Measurements from ENCODE around the gene FRAS1. TPM values are rescaled to one million over a fixed set of nuclear protein-coding genes. Genes with fewer than 3 reads are reported as not detected.
"Not testable (repeated sequence)": the region's sequence is repeated elsewhere in the genome, so short reads cannot be mapped to it uniquely, and the experiment has no call there.

The FRAS1 gene
- total RNA-seq, 1 donor from 2014 or later, result 2.5 TPM

GRCh38 chr4:78481180-78481579, 424.1 kb downstream of the FRAS1 start:
- ATAC-seq (ENCODE audit: poor library complexity), result no peak
- DNase-seq, result no peak

DNA sequence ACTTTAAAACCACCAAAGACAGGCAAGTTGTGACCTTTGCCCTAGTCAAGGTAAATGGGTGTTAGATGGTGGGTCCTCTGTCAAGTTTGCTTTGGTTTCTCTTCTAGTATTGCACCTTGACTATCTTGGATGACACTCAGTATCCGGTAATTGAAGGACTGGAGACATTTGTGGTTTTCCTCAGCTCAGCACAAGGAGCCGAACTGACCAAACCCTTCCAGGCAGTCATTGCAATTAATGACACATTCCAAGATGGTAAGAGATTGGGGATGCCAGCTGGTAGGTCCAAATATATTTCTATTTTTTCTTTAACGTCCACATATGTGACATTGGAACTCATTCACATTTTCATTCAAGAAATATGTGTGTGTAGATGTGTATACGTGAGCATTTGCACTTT, 425.2 kb downstream of the FRAS1 start:
- DNase-seq (no peak), ATAC-seq (ENCODE audit: poor library complexity) (no peak)
- intact Hi-C loops (cut with DNase I), result no loop called here

More at GRCh38 chr4:78481180-78481579, 424.1 kb downstream of the FRAS1 start:
- intact Hi-C loops (cut with DNase I), result no loop called here

- intact Hi-C loops (cut with DNase I), result no loop called here
- ATAC-seq (ENCODE audit: poor library complexity), result no peak
Measured at GRCh38 chr4:78483811-78484210, 426.7 kb downstream of the FRAS1 start.

GRCh38 chr4:78484574-78484973, 427.5 kb downstream of the FRAS1 start:
- no peak for DNase-seq
- intact Hi-C loops (cut with DNase I), result no loop called here
- ATAC-seq (ENCODE audit: poor library complexity), result no peak

More at GRCh38 chr4:78483811-78484210, 426.7 kb downstream of the FRAS1 start:
- no peak for DNase-seq

DNA sequence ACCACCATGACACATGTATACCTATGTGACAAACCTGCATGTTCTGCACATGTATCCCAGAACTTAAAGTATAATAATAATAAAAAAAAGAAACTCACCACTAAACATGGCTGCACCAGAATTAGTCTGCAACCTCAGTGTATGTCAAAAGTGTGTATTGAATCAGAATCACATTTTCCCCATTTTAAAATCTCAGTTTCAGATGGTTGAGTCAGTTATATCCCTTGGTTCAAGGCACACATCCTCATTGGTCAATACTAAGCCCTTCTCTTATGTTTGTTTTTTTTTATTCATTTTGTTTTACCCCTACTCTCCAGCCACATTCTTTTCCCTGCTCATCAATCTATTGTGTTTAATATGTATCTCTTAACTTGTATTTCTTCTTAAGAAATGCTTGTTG, 436.6 kb downstream of the FRAS1 start:
- ATAC-seq (ENCODE audit: poor library complexity) (no peak), DNase-seq (no peak)
- intact Hi-C loops (cut with DNase I), result no loop called here

DNA sequence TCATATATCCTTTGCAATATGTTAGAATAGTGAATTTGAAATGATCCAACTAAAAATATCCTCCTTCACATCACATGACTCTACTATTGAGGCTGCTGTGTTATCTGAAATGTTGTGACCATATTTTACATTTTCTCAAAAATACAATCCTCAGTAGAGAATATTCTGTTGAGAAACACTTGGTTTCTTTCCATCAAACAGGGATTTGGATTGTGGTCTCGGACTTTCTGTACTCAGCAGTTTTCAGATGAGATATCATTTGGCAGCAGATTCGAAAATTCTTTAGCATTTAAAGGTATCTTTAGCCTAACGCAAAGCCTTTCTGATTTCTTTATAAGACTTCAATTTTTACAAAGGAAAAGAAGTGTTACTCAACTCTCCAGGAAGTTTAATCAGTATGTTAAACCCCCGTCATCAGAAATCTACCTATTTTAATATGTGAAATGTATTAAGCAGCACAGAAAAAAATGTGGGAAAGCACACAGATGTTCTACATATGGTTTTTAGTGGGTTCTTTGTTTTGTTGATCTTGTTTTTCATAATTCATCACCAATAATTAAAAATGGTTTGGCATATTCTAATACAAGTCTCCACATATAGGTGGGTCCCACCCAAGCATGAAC, 439.0 kb downstream of the FRAS1 start:
- intact Hi-C loops (cut with DNase I), result no loop called here
- DNase-seq, result no peak
- ATAC-seq (ENCODE audit: poor library complexity), result peak; percentile 52

GRCh38 chr4:78506260-78506659, 449.1 kb downstream of the FRAS1 start:
- DNase-seq; intact Hi-C loops (cut with DNase I); ATAC-seq (ENCODE audit: poor library complexity): not testable (repeated sequence)

- no peak for ATAC-seq (ENCODE audit: poor library complexity)
- DNase-seq, result no peak
- intact Hi-C loops (cut with DNase I), result no loop called here
Measured at GRCh38 chr4:78509043-78509442, 451.9 kb downstream of the FRAS1 start.

- ATAC-seq (ENCODE audit: poor library complexity), result no peak
- no peak for DNase-seq
- intact Hi-C loops (cut with DNase I), result loop anchor here (10.0 kb wide), 1 partner anchor 545 kb away; no protein-coding TSS in a partner anchor
Measured at GRCh38 chr4:78510108-78510507, 453.0 kb downstream of the FRAS1 start.

- ATAC-seq (ENCODE audit: poor library complexity) (no peak), DNase-seq (no peak)
- intact Hi-C loops (cut with DNase I), result loop anchor here (10.0 kb wide), 1 partner anchor 546 kb away; no protein-coding TSS in a partner anchor
Measured at GRCh38 chr4:78510681-78511080, 453.6 kb downstream of the FRAS1 start.

- ATAC-seq (ENCODE audit: poor library complexity), result no peak
- DNase-seq, result no peak
- intact Hi-C loops (cut with DNase I), result loop anchor here (10.0 kb wide), 1 partner anchor 548 kb away; no protein-coding TSS in a partner anchor
Measured at GRCh38 chr4:78512357-78512920, 455.3 kb downstream of the FRAS1 start.

DNA sequence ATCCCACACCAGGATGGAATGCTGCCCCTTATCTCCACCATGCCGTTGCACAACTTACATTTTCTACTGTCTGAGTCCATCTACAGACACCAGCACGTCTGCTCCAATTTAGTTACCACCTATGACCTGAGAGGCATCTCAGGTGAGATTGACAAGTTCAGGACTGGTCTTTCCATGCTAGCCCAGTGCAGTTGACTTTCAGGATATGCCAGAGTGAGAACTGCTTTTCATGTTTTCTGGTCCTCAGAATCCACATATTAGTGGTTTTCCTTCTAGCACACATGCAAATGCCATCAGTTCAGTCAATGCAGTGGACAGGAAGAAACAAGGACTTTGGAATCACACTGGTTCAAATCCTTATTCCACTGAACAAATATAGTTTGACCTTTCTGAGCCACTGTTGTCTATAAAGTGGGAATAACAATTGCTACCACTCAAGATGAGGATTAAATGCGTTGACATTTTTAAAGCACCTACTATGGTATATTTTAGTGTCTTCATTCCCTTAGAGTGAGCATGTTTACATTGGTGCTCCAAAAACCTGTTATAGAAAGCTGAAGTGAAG, 456.4 kb downstream of the FRAS1 start:
- intact Hi-C loops (cut with DNase I), result loop anchor here (10.0 kb wide), 1 partner anchor 549 kb away; no protein-coding TSS in a partner anchor
- ATAC-seq (ENCODE audit: poor library complexity), result no peak
- DNase-seq, result no peak

DNA sequence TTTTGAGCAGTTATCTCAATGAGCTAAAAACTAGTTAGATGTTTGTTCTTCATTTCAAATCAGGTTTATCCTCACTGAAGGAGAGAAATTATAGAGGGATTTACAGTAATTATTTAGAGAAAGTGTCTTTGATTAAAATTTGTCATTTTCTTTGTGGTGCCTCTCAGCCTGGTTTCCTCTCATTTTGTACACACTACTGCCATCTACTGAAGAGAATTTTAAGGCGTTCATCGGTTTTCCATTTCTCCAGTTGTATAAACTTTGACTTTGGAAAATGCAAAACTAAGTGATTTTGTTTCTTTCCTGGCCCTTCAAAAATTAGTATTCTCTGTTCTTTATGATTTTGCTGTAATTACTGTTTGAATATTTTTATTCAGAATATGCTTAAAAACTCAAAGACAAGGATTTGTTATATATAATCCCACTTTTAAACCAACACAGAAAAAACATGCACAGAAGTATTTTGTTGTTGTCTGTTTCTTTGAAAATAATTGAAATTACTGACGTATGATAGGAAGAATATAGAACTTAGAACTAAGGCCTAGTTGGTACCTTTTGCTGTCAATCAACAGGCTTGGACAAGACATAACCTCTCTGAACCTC, 460.0 kb downstream of the FRAS1 start:
- ATAC-seq (ENCODE audit: poor library complexity) (peak; percentile 65), DNase-seq (no peak)
- intact Hi-C loops (cut with DNase I), result loop anchor here (10.0 kb wide), 1 partner anchor 552 kb away; no protein-coding TSS in a partner anchor

DNA sequence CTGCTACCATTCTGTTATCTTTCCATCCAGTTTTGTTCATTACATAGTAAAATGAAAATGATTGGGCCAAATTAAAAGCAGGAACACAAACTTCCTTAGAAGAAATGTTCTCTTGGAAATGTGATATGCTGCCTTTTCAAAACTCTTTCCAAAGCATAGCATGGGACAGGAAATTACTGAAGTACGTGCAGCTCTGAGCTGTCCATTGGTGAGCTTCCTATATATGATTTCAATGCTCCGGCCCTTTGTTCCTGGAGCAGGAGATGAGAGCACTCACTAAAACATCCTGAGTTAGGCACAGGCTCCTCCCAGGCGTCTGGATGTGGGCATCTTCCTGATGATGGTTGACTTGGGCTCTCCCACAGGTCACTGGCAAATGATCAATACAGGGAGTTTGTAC, 461.4 kb downstream of the FRAS1 start:
- intact Hi-C loops (cut with DNase I), result loop anchor here (10.0 kb wide), 1 partner anchor 554 kb away; no protein-coding TSS in a partner anchor

DNA sequence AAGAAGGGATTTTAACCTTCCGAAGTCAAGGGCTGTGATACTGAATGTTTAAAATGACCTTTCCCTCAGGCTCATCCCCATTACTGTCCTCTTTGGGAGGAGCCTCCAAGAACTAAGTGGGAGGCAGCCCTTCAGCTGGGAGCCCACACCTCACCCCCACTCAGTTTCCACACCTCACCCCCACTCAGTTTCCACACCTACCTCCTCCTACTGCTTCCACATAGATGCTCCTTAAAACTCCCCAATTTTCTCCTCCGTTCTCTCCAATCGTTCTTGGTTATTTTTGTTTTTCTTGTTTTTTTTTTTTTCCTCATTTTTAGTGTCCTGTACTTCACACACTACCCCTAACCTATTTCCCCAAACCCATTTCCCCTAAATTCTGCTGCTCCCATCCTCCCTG, 462.8 kb downstream of the FRAS1 start:
- intact Hi-C loops (cut with DNase I), result loop anchor here (10.0 kb wide), 1 partner anchor 555 kb away; no protein-coding TSS in a partner anchor
- ATAC-seq (ENCODE audit: poor library complexity) (no peak), DNase-seq (no peak)

More for the DNA sequence above, 461.4 kb downstream of the FRAS1 start:
- ATAC-seq (ENCODE audit: poor library complexity), result no peak
- DNase-seq, result no peak

DNA sequence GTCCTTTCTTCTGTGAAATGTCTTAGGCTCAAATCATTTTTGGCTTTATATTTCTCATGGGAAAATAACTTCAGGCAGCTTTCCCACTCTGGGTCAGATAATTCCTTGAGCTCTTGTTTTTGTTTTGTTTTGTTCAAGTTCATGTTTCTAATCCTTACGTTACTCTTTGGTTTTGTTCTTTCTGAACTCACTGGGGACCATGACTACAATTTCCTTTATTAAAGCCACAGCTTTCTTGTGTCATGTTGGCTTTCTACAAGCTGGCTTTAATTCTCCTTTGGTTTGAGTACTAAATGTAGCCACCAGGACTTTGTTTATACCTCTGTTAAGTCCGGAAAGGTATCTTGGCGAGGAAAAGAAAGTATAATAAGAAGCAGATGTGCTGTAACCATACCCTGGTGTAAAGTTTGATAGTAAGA, 463.7 kb downstream of the FRAS1 start:
- intact Hi-C loops (cut with DNase I), result no loop called here
- peak; percentile 49 for ATAC-seq (ENCODE audit: poor library complexity)
- no peak for DNase-seq

DNA sequence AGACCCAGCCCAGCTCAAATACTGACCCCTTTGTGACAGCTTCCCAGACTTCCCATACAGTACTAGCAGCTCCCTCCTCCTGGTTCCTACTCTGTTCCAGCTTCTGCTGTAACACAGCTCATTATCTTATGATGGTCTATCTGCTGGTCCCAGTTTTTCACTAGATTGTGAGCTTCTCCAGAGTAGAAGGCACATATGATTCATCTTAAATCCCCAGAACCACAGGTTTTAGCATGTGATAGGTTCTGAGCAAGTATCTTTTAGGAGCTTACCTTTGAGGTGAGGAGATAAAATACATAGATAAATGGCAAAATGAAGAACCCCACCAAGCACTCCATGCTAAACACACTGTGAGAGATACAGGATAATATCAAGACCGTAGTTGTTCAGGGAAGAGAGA, 466.9 kb downstream of the FRAS1 start:
- no peak for ATAC-seq (ENCODE audit: poor library complexity)
- intact Hi-C loops (cut with DNase I), result no loop called here
- no peak for DNase-seq

- no peak for ATAC-seq (ENCODE audit: poor library complexity)
- no peak for DNase-seq
- intact Hi-C loops (cut with DNase I), result no loop called here
Measured at GRCh38 chr4:78525559-78525958, 468.4 kb downstream of the FRAS1 start.

DNA sequence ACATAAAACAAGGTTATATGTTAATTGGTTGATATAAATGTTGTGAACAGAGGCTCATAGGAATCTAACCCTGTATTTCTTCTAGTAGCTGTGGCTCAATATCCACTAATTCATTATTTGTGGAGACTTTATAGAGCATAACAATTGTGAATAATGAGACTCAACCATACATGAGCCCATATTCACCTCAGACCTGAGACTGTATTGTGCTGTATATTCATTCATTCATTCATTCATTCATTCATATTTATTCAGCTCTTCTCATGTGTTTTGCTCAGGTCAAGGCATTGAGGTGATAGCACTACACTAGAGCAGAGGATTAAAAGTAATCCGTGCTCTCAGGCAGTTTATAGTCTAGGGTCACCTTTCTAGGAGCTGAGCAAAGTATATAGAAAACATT, 470.0 kb downstream of the FRAS1 start:
- no peak for DNase-seq
- intact Hi-C loops (cut with DNase I), result no loop called here

More for the DNA sequence above, 470.0 kb downstream of the FRAS1 start:
- ATAC-seq (ENCODE audit: poor library complexity), result no peak

All from Right ventricle myocardium superior (tissue), 1 donor.